HG02943 (cell line): Measurements from ENCODE around the gene RCCD1.
A peak's percentile ranks its signal among the peaks of the same experiment; 100 is the strongest.
"Not testable (repeated sequence)": the region's sequence is repeated elsewhere in the genome, so short reads cannot be mapped to it uniquely, and the experiment has no call there.

Source experiments
- ATAC-seq: cut with Tn5 transposase; IDR thresholded peaks from one replicate; pipeline ENCODE4 v1.9.1; 2021; ENCODE audit warnings: mild to moderate bottlenecking, low read depth, moderate library complexity; ENCODE audit not compliant: unreplicated experiment

Gene RCCD1, protein sequence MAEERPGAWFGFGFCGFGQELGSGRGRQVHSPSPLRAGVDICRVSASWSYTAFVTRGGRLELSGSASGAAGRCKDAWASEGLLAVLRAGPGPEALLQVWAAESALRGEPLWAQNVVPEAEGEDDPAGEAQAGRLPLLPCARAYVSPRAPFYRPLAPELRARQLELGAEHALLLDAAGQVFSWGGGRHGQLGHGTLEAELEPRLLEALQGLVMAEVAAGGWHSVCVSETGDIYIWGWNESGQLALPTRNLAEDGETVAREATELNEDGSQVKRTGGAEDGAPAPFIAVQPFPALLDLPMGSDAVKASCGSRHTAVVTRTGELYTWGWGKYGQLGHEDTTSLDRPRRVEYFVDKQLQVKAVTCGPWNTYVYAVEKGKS

DNA sequence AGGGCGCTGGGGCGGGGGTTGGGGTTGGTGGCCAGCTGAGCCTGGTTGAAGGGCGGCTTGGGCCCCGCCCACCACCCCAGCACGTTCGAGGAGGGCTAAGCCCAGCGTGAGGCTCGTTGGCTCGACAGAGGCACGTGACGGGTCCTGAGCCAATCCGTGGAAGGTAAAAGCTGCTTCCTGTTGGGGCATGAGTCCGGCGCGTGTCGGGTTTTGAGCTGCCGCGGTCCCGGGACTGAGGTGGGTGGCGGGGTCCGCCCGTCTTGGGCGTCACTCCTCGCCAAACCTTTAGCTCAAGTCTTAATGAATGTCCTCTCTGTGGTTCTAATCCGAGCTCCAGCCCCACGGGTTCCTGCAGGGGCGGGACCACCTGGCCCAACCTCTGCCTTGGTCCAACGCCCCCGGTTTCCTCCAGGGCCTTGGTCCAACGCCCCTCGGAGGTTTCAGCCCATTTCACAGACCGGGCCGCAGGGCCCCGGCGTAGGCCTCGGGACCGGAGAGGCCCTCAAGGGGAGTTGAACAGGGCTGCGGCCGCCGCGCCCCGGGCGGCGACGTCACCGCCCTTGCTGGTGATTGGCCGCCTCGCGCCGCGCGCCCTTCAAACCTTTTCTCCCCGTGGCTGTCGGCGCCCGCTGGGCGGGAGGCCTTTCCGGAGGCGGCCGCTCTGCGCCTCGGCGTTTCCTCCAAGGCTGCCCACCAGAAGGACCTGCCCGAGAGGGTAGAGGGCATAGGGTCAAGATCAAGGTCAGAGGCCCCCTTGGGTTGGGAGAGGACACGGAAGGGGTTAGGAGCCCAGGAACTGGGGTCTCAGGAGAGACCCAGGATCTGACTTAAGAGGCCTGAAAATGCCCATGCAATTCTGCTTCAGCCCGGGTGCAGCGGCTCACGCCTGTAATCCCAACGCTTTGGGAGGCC lies at the start of gene RCCD1:
Gene RCCD1 (plus strand): TSS at position 173 of the 912 bp plus-strand sequence. CDS start 1,851 bp downstream, outside the sequence.
- peak; percentile 92 for ATAC-seq

DNA sequence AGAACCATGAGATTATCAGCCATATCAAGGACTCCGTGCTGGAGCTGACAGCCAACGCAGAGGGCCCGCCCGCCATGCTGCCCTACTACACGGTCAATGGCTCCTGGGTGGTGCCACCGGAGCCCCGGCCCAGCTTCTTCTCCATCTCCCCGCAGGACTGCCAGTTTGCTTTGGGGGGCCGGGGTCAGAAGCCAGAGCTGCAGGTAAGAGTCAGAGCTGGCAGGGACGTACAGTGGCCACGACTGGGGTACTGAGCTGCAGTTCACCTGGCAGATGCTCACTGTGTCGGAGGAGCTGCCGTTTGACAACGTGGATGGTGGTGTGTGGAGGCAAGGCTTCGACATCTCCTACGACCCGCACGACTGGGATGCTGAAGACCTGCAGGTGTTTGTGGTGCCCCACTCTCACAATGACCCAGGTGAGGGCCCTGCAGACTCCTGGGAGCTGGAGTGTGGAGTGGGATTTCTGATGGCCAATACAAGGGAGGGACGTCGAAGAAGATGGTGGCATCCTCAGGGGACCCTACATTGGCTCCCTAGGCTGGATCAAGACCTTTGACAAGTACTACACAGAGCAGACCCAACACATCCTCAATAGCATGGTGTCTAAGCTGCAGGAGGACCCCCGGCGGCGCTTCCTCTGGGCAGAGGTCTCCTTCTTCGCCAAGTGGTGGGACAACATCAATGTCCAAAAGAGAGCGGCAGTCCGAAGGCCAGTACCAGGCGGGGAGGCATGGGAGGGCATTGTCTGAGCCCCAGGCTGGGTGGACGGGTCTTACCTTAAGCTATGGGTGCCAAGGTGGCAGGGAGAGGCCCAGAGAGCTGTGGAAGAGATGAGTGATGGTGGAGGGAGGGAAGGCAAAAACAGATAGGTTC lies 49.1 kb upstream of the RCCD1 start:
- no peak for ATAC-seq

DNA sequence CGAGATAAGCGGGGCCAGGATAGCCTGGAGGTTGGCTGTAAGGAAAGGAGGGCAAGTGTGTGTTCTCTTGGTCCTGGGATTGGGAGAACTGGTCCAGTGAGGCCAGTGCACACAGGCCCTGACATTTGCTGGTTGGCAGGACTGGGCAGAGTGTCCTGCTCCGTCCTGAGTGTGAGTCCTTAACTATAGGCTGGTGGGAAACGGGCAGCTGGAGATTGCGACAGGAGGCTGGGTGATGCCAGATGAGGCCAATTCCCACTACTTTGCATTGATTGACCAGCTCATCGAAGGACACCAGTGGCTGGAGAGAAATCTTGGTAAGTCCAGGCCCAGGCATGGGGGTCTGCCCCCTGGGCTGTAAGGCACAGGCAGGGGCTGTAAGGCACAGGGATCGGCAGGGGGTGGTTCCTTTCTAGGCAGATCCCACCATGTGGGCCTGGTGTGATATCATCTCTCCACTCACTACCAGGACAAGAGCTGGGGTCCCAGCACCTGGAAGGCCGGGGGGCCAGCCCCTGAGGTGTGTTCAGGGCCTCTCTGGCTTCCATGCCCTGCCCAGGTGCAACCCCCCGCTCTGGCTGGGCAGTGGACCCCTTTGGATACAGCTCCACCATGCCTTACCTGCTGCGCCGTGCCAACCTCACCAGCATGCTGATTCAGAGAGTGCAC lies 48.4 kb upstream of the RCCD1 start:
- ATAC-seq: no peak

DNA sequence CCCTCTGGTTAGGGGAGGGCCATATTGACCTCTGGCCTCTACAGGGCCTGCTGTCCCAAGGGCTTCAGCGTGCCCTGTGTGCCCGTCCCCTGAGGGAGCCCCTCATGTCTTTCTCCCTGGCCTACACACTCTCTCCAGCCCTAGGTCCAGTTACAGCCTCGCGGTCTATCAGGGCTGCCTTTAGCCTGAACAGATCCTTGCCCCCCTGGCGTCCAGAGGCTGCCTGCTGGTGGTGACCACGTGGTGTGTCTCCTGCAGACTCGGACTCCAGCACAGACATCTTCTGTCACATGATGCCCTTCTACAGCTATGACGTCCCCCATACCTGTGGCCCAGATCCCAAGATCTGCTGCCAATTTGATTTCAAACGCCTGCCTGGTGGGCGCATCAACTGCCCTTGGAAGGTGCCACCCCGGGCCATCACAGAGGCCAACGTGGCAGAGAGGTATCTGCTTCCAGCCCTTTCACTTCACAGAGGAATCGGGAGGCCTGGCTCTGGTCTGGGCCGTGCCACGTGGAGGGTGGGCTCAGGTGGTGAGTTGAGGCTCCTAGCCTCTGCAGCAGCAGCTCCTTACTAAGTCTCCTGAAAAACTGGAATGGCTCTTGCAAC lies 47.5 kb upstream of the RCCD1 start:
- ATAC-seq: no peak

DNA sequence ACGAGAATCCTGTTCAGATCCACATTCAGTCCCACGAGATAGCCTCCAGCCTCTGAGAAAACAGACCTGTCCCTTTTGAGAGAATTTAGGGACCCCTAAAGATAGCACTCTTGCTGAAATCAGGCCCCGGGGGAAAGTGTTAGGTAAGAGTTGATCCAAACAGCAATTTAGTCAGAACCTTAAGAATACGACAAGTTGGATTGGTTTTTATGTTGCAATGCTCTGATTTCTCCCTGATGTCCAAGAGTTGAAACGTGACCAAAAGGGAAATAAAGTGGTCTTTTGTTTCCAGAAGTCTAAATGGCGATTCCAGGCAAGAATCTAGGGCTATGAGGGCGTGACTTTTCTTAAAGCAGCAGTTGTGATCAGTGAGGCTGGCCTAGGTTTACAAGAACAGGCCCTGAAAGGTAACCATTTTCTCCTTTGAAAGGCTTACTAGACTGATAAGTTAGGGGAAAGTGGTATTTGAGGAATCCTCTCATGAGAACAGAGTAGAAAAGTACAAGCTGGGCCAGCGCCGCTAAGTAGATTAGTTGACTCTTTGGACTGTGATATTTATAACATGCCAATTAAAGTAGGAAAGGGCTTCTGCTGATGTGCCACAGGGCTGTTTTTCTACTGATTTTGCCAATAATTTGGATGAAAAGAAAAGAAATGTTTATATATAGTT lies 46.7 kb upstream of the RCCD1 start:
- ATAC-seq: no peak

DNA sequence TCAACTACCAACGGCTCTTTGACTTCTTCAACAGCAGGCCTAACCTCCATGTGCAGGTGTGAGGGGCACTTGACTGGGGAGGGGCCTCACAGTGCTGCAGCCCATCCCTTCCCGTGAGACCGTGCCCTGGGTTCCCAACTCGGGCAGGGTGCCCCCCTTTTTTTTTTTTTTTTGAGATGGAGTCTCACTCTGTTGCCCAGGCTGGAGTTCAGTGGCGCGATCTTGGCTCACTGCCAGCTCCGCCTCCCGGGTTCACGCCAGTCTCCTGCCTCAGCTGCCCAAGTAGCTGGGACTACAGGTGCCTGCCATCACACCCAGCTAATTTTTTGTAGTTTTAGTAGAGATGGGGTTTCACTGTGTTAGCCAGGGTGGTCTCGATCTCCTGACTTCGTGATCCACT lies 45.2 kb upstream of the RCCD1 start:
- not testable (repeated sequence) for ATAC-seq

DNA sequence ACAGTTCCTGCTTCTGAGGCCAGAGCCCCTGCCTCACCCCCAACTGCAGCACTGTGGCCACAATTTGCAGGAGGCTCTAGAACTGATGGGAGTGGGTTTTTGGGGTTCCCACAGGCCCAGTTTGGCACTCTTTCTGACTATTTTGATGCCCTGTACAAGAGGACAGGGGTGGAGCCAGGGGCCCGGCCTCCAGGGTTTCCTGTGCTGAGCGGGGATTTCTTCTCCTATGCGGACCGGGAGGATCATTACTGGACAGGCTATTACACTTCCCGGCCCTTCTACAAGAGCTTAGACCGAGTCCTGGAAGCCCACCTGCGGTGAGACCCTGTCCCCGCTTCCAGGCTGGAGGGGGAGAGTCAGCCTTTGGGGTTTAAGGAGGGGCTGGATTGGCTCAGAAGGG lies 44.7 kb upstream of the RCCD1 start:
- no peak for ATAC-seq

DNA sequence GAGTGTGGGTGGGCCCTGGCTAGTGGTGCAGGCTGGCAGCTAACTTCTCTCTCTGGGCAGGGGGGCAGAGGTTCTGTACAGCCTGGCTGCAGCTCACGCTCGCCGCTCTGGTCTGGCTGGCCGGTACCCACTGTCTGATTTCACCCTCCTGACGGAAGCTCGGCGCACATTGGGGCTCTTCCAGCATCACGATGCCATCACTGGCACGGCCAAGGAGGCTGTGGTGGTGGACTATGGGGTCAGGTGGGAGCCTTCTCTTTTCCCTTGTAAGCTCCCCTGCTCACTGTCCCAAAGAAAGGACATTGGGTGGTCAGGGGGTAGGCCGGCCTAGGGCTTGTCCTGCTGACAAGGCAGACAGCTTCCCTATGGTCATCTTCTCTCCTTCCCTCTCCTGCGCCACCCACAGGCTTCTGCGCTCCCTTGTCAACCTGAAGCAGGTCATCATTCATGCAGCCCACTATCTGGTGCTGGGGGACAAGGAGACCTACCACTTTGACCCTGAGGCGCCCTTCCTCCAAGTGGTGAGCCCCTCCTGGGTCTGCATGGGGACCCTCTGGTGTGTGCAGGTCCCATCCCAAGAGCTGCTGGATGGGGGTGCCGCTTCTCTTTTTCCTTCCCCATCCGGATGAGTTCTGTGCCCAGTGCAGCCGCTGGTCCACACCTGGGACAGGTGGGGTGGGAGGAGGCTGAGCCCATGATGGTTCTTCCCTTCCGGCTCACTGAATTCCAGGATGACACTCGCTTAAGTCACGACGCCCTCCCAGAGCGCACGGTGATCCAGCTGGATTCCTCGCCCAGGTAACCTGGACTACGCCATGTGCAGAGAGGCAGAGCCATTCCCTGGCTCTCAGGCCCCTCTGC lies 44.0 kb upstream of the RCCD1 start:
- ATAC-seq: no peak

DNA sequence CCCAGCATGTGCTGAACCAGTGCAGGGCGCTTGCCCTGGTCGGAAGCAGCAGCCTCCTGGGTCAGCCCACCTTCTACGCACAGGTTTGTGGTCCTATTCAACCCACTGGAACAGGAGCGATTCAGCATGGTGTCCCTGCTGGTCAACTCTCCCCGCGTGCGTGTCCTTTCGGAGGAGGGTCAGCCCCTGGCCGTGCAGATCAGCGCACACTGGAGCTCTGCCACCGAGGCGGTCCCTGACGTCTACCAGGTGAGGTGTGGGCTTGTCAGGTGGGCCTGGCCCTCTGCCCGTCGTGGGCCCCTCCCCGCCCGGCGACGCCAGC lies 43.4 kb upstream of the RCCD1 start:
- ATAC-seq: no peak

DNA sequence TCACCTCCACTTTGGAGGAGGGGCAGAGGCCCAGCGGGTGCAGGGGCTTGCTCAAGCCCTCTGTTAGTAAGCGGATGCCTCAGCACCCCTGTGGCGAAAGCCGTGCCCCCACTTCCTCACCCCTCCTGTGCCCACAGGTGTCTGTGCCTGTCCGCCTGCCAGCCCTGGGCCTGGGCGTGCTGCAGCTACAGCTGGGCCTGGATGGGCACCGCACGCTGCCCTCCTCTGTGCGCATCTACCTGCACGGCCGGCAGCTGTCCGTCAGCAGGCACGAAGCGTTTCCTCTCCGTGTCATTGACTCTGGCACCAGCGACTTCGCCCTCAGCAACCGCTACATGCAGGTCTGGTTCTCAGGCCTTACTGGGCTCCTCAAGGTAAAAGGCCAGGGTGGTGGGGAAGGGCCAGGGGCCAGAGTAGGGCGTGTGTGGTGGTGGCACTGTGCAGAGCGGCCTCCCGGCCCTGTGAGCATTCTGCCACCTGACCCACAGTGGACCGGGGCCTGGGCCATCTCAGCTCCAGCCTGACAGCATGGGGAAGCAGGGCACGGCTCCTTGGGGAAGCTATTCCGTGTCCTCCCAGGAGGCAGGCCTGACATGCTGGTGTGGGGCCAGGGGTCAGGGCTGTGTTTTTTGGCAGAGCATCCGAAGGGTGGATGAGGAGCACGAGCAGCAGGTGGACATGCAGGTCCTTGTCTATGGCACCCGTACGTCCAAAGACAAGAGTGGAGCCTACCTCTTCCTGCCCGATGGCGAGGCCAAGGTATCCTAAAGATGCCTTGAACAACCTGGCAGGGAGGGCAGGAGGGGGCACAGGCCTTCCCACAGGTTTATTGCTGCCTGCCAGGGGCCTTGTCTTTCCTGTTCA lies 42.5 kb upstream of the RCCD1 start:
- ATAC-seq: no peak

DNA sequence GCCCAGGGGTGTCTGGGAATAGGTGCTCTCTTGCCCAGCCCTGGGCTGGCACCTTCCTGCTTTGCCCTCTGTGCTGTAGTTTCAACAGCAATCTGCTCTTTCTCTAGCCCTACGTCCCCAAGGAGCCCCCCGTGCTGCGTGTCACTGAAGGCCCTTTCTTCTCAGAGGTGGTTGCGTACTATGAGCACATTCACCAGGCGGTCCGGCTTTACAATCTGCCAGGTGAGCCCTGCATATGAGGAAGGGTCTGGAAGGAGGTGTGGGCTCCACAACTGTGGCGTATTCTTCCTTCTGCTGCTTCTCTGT lies 42.0 kb upstream of the RCCD1 start:
- ATAC-seq: no peak

DNA sequence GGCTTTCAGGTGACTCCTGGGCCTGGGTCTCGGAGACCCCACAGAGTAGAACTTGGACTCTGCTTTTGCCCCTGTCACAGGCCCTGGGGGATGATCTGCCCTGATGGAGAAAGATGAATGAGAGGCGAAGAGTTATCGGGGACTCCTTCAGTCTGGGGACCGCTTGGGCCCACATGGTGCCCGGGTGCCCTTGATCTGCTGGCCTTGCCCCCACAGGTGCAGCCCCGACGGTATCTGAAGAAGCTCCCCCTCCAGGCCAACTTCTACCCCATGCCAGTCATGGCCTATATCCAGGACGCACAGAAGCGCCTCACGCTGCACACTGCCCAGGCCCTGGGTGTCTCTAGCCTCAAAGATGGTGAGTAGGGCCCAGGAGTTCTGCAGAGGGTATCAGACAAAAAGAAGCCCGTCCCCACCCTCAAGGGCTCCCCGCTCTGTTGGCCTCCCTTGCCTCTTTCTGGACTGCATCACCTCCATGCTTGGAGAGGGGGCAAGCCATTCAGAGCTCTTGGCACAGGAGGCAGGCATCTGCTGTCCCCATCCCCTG lies 41.2 kb upstream of the RCCD1 start:
- ATAC-seq: no peak

DNA sequence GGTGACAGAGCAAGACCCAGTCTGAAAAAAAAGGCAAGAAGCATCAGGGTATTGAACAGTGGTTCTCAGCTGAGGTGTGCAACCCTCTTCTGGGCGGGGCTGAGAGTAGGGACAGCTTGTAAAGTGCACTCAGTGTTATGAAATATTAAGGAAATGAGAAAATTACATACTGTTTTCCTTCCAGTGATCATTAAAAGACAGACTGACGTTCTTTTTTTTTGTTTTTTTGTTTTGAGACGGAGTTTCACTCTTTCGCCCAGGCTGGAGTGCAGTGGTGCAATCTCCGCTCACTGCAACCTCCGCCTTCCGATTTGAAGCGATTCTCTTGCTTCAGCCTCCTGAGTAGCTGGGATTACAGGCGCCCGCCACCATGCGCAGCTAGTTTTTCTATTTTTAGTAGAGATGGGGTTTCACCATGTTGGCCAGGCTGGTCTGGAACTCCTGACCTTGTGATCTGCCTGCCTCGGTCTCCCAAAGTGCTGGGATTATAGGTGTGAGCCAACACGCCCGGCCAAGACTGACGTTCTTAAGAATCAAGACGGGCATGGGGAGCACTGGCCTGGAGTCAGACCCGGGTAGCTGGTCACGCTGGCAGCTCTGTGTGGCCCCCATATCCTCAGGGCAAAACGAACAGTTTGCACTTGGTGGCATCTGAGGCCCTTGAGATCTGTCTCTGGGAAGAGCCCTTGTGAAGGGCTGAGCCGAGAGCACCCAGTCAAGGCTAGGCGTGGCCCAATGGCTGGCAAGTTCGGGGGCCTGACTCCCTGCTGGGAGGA lies 40.2 kb upstream of the RCCD1 start:
- no peak for ATAC-seq

DNA sequence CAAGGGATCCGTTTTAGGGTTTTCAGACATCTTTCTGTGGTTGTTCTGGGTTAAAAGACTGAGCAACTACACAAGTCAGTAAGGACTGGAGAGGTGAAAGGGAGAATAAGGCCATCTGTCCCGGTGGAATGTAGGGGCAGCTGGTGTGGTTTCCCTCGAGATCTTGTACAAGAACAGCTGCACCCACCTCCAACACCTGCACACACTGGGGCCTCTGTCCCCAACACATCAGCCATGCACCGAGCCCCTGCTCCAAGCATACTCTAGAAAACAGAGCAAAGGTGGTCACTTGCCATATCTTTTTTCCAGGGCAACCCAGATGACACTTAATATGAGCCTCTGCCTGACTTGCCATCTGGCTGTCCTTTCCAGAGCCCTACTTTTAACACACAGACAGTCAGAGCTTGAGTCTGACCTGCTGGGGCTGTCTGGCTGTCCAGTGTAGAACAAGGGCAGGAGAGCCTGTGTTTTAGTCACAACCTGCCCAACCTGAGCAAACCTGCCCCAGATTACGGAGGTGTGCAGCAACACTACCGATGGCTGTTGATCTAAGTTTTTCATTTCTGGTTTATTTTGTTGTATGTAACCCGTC lies 39.4 kb upstream of the RCCD1 start:
- no peak for ATAC-seq

DNA sequence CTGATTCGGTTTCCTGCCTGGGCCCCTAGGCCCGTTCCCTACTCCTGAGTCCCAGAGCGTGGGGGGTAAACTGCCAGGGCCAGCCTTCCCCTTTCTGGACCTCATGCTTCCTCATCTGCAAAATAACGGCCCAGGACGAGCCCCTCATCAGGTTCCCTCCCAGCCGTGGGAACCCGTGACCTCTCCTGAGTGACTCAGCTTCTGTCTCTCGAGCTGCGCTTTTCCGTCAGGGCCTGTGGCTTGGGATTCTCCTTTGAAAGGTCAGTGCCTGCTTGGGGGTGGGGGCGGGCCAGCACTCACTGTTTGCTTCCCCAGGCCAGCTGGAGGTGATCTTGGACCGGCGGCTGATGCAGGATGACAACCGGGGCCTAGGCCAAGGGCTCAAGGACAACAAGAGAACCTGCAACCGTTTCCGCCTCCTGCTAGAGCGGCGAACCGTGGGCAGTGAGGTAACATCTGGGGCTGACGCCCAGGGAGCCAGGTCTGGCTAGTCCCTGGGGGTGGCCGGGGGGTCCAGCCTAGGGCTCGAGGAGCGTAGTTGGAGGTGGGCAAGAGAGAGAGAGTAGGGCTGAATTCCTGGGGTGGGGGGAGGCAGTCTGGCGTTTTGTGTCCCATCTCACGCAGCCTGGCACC lies 38.8 kb upstream of the RCCD1 start:
- no peak for ATAC-seq

DNA sequence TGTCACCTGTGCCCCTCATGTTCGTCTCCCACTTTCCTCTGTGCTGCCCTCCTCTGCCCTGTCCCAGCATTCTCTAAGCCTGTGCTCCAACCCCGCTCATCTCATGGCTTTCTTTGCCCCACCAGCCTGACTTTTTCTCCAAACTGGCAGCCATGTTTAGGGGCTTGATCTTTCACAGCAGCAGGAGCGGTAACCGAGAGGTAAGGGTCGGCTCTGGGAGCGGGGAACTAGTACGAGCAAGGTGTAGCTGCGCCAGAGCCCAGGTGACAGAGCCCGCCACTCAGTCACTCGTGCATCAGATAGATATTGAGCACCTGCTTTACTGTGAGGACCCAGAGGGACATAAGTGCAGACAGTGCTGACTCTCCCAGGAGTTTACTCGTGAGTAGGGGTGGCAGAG lies 38.2 kb upstream of the RCCD1 start:
- ATAC-seq: no peak
